SK-N-SH (cell line): Measurements from ENCODE around the gene CLEC17A.

Experiments
- EZH2phosphoT487 ChIP-seq: fragments of 200-600 bp; sonication (generic); IDR thresholded peaks from 2 replicates; pipeline ENCODE4 v1.6.1; 2017; ENCODE audit warnings: low read depth, mixed run types, mild to moderate bottlenecking, antibody characterized with exemption, moderate library complexity, borderline replicate concordance
- JUND ChIP-seq: IDR thresholded peaks from 2 replicates; pipeline ENCODE4 v1.4.0; 2012
- RCOR1 ChIP-seq: fragments of 150-350 bp; IDR thresholded peaks from 2 replicates; pipeline ENCODE4 v1.6.1; 2017; ENCODE audit warnings: antibody characterized with exemption, low read length
- SMC3 ChIP-seq: IDR thresholded peaks from 2 replicates; pipeline ENCODE4 v1.6.1; 2012; ENCODE audit warnings: low read depth, low read length, improper control_type of control experiment
- TEAD4 ChIP-seq: IDR thresholded peaks from 2 replicates; pipeline ENCODE4 v1.4.0; 2012; ENCODE audit warnings: mild to moderate bottlenecking, borderline replicate concordance; ENCODE audit not compliant: insufficient read depth
- YY1 ChIP-seq: IDR thresholded peaks from 2 replicates; pipeline ENCODE4 v1.4.0; 2012; ENCODE audit warnings: low read depth, mild to moderate bottlenecking
- TF ChIP-seq, protein P1 (sequence below): fragments of 200-600 bp; sonication (generic); IDR thresholded peaks from 2 replicates; pipeline ENCODE4 v1.6.1; 2017; ENCODE audit warnings: antibody characterized with exemption, mild to moderate bottlenecking, moderate library complexity
- TF ChIP-seq, protein P2 (sequence below): IDR thresholded peaks from 2 replicates; pipeline ENCODE4 v1.4.0; 2012; ENCODE audit warnings: low read depth, borderline replicate concordance

DNA sequence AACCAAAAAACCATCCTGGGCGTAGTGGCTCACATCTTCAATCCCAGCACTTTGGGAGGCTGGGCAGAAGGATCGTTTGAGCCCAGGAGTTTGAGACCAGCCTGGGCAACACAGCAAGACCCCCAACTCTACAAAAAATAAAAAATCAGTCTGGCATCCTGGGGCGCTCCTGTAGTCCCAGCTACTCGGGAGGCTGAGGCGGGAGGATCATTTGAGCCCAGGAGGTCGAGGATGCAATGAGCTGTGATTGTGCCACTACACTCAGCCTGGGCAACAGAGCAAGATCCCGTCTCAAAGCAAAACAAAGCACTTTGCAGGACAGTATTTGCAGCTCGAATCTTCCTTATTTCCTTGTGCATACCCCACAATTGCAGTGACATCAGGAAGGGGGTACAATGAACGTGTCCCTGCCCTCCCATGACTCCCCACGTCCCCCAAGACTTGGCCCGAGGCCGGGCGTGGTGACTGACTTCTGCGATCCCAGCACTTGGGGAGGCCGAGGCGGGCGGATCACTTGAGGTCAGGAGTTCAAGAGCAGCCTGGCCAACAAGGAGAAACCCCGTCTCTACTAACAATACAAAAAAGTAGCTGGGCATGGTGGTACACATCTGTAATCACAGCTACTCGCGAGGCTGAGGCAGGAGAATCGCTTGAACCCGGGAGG is 11.9 kb upstream of the CLEC17A start:
- no peak for TF ChIP-seq JUND
- TF ChIP-seq, protein P1, sequence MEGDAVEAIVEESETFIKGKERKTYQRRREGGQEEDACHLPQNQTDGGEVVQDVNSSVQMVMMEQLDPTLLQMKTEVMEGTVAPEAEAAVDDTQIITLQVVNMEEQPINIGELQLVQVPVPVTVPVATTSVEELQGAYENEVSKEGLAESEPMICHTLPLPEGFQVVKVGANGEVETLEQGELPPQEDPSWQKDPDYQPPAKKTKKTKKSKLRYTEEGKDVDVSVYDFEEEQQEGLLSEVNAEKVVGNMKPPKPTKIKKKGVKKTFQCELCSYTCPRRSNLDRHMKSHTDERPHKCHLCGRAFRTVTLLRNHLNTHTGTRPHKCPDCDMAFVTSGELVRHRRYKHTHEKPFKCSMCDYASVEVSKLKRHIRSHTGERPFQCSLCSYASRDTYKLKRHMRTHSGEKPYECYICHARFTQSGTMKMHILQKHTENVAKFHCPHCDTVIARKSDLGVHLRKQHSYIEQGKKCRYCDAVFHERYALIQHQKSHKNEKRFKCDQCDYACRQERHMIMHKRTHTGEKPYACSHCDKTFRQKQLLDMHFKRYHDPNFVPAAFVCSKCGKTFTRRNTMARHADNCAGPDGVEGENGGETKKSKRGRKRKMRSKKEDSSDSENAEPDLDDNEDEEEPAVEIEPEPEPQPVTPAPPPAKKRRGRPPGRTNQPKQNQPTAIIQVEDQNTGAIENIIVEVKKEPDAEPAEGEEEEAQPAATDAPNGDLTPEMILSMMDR, result no peak
- TF ChIP-seq RCOR1, result no peak
- TF ChIP-seq, protein P2, sequence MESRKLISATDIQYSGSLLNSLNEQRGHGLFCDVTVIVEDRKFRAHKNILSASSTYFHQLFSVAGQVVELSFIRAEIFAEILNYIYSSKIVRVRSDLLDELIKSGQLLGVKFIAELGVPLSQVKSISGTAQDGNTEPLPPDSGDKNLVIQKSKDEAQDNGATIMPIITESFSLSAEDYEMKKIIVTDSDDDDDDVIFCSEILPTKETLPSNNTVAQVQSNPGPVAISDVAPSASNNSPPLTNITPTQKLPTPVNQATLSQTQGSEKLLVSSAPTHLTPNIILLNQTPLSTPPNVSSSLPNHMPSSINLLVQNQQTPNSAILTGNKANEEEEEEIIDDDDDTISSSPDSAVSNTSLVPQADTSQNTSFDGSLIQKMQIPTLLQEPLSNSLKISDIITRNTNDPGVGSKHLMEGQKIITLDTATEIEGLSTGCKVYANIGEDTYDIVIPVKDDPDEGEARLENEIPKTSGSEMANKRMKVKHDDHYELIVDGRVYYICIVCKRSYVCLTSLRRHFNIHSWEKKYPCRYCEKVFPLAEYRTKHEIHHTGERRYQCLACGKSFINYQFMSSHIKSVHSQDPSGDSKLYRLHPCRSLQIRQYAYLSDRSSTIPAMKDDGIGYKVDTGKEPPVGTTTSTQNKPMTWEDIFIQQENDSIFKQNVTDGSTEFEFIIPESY, result no peak
- no peak for TF ChIP-seq TEAD4
- TF ChIP-seq EZH2phosphoT487, result no peak
- TF ChIP-seq YY1, result no peak
- TF ChIP-seq SMC3, result no peak
